Choroid plexus epithelial cell (primary cell): ENCODE measurements around the gene EPS8L2.
"Not testable (repeated sequence)": the region's sequence is repeated elsewhere in the genome, so short reads cannot be mapped to it uniquely, and the experiment has no call there.

ENCODE experiments used
- DNase-seq: peaks from one replicate; pipeline ENCODE4 v3.0.0-alpha.2; 2010; ENCODE audit warnings: low read depth
- H3K4me3 ChIP-seq: 2 replicates; pipeline ENCODE4 v1.5.1; 2011; ENCODE audit warnings: low read depth, mild to moderate bottlenecking, control low read depth, low read length, moderate library complexity
- TF ChIP-seq, protein P1 (sequence below): conservative IDR thresholded peaks from 2 replicates; pipeline ENCODE4 v1.5.1; 2011; ENCODE audit warnings: low read depth, mild to moderate bottlenecking, control low read depth, inconsistent platforms, low read length, moderate library complexity

The EPS8L2 gene

DNA sequence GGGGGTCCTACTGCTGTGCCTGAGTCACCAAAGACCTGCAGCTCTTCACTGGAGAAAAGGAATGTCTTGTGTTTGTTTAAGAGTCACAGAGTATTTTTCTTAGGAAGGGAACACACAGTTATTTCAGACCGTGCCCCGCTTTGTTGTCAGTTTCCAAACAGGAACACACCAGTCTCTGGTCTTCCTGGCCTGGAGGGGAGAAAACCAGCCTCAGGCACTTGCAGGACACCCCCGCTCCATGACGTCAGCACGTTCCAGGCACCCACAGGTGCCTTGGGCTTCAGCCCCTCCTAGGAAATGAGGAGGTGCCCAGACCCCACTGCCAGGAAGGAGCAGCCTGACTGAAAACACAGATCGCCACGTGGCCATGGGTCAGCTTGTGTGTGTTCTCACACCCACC, 16.4 kb upstream of the EPS8L2 start:
- TF ChIP-seq, protein P1, sequence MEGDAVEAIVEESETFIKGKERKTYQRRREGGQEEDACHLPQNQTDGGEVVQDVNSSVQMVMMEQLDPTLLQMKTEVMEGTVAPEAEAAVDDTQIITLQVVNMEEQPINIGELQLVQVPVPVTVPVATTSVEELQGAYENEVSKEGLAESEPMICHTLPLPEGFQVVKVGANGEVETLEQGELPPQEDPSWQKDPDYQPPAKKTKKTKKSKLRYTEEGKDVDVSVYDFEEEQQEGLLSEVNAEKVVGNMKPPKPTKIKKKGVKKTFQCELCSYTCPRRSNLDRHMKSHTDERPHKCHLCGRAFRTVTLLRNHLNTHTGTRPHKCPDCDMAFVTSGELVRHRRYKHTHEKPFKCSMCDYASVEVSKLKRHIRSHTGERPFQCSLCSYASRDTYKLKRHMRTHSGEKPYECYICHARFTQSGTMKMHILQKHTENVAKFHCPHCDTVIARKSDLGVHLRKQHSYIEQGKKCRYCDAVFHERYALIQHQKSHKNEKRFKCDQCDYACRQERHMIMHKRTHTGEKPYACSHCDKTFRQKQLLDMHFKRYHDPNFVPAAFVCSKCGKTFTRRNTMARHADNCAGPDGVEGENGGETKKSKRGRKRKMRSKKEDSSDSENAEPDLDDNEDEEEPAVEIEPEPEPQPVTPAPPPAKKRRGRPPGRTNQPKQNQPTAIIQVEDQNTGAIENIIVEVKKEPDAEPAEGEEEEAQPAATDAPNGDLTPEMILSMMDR: no peak
- DNase-seq: peak; percentile 53
- no peak overlapping the region for H3K4me3 ChIP-seq

DNA sequence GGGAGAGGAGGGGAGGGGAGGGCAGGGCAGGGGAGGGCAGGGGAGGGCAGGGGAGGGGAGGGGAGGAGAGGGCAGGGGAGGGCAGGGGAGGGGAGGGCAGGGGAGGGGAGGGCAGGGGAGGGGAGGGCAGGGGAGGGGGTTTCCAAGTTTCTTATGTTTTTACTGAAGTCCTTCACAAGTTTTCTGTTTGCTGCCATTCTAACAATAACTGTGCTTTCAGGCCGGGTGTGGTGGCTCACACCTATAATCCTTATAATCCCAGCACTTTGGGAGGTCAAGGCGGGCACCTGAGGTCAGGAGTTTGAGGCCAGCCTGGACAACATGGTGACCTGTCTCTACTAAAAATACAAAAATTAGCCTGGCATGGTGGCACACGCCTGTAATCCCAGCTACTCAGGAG, 15.8 kb upstream of the EPS8L2 start:
- H3K4me3 ChIP-seq: not testable (repeated sequence)

DNA sequence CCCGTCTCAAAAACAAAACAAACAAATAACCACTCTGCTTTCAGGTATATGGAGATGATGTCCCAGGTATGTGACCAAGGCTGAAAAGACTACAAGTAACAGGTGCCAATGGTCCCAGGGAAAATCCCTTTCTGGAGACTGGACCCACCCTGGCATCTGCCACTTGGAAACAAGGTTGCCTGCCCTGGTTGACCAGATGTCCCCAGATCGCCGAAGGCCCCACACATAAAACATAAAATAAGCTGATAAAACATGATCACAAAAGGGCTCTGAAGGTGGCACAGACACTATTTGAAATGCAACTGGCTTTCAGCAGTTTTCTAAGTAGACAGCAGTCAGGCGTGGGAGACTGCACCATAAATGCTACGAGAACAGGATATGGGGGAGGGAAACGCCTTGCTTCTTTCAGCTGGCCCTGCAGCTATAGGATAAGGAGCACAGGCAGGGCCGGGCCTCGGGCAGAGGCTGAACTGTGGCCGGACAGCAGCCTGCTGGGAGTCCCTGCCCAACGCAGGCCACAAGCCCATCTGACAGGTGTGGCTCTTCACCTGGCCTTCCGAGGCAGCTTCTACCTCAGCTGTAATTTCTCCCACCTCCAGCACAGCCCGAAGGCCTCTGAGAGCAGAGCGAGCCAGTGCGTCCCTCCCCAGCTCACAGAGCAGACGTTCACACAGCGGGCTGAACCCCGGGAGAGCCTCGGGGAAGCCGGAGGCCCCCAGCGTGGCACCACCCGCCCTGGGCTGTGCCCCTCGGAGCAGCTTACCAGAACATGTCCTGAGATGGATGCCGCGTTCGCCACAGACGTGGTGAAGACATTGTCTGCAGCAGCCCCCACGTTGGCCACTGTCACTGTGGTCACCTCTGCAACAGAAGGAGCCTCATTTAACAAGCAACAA, 15.0 kb upstream of the EPS8L2 start:
- H3K4me3 ChIP-seq: no peak overlapping the region
- TF ChIP-seq, protein P1: no peak
- DNase-seq: no peak

More for the DNA sequence above, 15.8 kb upstream of the EPS8L2 start:
- DNase-seq: not testable (repeated sequence)

DNA sequence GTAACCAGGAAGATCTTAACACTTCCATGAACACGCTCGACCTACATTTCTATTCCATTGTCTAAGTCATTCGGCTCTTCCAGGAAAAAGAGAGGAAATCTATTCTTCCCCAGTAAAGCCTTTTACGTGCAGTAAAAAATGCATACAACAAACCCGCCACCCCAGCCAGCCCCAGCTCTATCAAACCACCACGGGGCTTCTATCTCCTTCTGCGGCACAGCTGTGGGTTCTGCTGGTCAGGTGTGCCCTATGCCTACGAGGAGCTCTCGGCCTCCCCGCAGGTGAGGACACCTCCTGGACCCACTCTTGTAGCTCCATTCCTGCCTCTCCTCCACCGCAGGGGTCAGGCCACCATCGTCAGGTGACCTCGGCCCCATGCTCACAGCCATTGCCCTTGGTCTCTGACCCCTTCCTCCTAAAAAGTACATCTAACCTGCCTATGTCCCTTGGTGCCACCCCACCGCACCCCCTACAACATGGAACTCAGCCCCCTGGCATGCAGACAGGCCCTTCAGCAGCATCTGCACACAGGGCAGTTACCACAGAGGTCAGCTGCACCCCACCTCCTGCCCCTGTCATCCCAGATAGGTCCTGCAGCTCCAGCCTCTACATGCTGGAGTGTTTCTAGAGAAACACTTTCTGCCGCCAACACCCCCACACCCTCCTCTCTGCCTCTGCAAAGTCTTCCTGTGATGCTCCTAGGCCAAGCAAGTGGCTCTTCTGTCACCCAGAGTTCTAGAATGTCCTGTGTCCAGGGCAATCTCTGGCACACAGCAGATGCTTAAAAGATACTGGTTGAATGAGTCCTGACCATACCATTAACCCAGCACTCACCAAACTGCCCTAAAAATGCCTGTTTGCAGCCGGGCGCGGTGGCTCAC, 14.1 kb upstream of the EPS8L2 start:
- TF ChIP-seq, protein P1: no peak
- no peak overlapping the region for H3K4me3 ChIP-seq
- no peak for DNase-seq

DNA sequence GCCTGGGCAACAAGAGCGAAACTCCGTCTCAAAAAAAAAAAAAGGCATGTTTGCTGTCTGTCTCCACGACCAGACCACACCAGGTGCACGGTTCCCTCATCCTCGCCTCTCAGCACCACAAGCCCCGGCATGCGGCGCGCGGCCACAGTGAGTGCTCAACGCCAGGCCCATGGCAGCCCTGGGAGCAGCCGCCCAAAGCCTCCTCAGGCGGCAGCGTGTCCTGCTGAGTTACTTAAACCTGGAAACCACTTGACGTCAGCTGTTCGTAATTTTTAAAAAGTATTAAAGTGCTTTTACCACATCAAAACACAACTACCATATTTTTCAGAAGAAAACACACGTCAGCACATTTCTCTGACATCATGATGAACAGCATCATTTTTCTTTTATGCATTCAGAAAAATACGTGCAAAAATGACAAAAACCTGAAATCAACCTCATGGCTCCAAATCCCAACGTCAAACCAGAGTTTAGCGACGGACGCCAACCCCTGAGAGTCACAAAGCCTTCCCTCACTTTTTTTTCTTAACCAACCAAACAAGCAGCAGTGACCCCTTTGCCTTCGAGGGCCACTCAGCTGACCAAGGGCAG, 13.1 kb upstream of the EPS8L2 start:
- no peak for DNase-seq
- peak overlapping the region; percentile 61 for H3K4me3 ChIP-seq
- TF ChIP-seq, protein P1: no peak

DNA sequence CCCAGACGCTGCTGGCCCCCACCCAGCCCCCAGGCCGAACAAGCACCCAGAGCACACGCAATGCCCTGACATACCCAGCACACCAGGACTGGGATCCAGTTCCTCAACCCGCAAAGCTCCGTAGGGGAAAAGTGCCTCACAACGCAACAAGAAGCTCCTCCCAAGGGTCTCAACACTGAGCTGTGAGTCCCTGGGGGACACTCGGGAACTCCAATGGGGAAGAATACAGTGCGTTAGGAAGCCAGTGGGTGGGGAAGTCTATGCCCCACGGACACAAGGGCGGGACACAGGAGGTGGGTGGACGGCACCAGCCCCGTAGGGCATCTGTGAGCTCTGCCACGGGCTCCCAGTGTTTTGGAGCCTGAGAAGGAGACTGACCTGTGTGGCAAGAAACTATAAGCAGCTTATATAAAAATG, 12.6 kb upstream of the EPS8L2 start:
- peak; percentile 30 for DNase-seq
- H3K4me3 ChIP-seq: peak overlapping the region; percentile 61
- TF ChIP-seq, protein P1: no peak
